AG09309 (cell line): ENCODE data around the gene CDRT4.

Experiments
- DNase-seq: peaks from one replicate; pipeline ENCODE4 v3.0.0-alpha.2; 2010; ENCODE audit warnings: low read depth
- H3K4me3 ChIP-seq: 2 replicates; pipeline ENCODE4 v1.5.1; 2011; ENCODE audit warnings: mild to moderate bottlenecking, low read depth, low read length, moderate library complexity; ENCODE audit not compliant: control insufficient read depth
- CTCF ChIP-seq: IDR thresholded peaks from 2 replicates; pipeline ENCODE4 v1.5.1; 2011; ENCODE audit warnings: mild to moderate bottlenecking, low read depth, low read length, inconsistent platforms; ENCODE audit not compliant: insufficient read depth, control insufficient read depth; ENCODE audit errors: missing control alignments

Gene CDRT4

GRCh38 chr17:15438491-15439105 is 28.8 kb downstream of the CDRT4 start:
- no peak for TF ChIP-seq CTCF
- DNase-seq: no peak
- no peak overlapping the region for H3K4me3 ChIP-seq

DNA sequence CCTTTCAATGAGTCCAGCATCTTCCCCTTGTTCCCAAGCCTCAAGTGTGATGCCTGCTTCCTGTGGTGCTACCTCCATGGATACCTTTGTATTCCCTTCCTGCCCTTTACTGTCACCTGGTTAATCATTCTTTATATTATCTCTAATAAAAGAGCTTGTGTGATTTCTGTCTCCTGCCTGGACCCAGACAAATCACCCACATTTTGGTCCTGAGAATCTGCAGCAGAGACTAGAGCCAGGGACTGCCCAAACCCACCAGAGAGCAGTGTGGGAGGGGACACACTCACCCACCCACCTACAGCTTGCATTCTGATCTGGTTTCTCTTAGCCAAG is 30.2 kb downstream of the CDRT4 start:
- no peak for DNase-seq
- no peak overlapping the region for H3K4me3 ChIP-seq
- TF ChIP-seq CTCF: no peak

DNA sequence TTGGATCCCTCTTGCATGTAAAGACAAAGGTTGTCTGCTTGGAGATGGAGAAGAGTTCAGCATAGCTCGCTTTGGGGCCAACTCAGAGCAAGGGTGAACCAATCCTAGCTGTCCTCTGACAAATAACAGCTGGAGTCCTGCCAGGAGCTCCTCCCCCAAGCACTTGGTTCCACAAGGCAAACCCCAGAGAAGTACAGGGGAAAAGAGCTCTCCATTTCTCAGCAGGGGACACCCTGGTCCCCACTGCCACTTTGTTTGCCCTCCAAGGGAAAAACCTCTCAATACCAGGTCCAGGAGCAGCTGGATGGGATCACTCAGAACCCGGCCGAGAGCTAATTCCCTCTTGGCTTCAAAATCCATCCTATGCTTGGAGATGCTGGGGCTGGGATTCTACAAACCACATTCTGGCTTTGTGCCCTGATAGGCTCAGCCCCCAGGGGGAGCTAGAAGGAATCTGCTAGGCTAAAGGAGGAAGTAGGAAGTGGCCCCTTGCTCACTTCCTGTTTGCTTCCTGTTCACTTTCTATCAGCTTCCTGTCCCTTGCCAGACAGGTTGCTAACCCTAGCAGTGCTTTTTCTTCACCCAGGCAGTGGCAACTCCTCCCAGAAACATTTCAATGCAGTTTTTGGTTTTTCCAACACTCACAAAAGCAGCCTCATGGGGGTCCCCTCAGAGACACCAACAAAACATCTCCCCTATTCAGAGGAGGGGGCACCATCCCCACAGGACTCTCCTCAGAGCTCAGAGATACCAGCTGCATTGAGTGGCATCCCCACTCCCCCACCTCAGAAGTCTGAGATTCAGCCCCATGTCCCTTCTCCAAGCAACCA is 30.7 kb downstream of the CDRT4 start:
- DNase-seq: no peak
- TF ChIP-seq CTCF: peak; percentile 31
- H3K4me3 ChIP-seq: no peak overlapping the region

DNA sequence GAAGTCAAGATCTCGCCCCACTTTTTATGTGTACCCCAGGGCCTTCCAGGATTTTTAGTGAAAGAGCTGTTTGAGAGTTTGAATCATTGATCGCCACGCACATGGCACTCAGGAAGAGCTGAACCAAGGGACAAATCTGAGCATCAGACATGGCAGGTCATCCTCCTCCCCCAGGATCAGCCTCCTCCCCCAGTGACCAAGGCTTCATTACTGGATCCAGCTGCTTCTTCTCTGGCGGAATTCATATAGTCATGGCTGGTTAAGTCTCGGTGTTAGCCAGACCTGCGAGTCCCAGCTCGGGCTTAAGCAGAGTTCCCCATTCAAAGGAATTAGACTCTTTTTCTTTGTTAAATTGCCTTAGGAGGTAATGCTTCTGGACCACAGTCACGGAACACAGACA is 32.5 kb downstream of the CDRT4 start:
- no peak for DNase-seq
- TF ChIP-seq CTCF: no peak
- no peak overlapping the region for H3K4me3 ChIP-seq

DNA sequence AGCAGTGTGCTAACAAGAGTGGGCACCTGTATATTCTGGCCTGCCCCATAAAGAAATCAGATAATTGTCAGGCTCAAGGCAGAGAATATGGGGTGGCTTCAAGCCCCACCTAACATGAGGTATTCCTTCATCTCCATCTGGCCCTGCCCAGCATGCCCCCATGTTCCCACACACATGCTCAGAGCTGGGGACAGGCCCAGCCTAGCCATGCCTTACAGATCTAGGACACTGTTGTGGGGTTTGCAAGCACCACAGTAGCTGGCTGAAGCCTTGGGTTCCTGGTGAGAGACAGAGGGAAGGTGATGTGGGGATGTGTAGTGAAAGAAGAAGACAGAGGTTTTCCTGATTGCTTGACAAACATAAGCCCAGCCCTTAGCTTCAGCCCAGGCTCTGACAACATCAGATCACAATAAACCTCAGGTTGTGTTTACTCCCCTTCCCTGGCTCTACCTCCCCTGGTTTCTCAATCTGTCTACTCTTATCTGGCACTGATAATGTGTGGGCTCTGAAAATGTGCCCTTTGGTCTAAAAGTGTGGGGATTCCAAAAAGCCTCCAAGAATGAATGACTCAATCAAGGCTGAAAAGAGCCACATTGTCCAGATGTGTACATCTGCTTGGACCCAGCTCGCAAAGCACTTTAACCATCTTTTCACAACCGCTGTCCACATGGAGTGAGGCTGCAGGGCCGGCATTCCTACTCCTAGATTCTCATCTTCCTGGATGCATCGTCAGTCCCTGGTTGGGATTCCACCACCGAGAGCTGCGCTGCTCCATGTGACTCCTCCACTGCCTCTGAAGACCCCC is 34.4 kb downstream of the CDRT4 start:
- peak; percentile 59 for DNase-seq
- no peak overlapping the region for H3K4me3 ChIP-seq
- TF ChIP-seq CTCF: no peak

DNA sequence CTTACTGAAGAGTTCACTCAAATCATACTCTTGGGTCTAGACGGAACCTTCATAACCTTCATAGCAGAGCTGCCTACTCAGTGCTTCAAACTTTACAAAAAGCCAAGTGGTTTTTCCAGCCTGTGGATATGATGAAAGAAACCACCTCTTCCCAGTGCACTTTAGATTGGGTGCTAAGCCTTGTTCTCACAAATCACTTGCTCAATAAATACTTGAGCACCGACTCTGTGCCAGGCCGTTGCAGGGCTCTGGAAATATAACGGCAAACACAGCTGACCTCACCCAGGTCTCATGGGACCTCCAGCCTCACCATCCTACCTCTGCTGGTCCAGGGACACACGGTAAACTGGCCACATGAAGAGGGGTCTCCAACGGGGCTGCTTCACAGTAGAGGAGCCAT is 35.7 kb downstream of the CDRT4 start:
- no peak for TF ChIP-seq CTCF
- no peak for DNase-seq
- no peak overlapping the region for H3K4me3 ChIP-seq
